HG02973 (cell line): Measurements from ENCODE around the gene TEKT5.
A peak's percentile ranks its signal among the peaks of the same experiment; 100 is the strongest.
"Not testable (repeated sequence)": the region's sequence is repeated elsewhere in the genome, so short reads cannot be mapped to it uniquely, and the experiment has no call there.

Experiments used
- ATAC-seq: cut with Tn5 transposase; IDR thresholded peaks from one replicate; pipeline ENCODE4 v1.9.1; 2021; ENCODE audit warnings: moderate library complexity; ENCODE audit not compliant: unreplicated experiment

TEKT5 gene

GRCh38 chr16:10694830-10695229 lies at the start of gene TEKT5:
Gene TEKT5 (minus strand): TSS chr16:10694930. CDS start chr16:10694873, 57 bp downstream.
- ATAC-seq: no peak

DNA sequence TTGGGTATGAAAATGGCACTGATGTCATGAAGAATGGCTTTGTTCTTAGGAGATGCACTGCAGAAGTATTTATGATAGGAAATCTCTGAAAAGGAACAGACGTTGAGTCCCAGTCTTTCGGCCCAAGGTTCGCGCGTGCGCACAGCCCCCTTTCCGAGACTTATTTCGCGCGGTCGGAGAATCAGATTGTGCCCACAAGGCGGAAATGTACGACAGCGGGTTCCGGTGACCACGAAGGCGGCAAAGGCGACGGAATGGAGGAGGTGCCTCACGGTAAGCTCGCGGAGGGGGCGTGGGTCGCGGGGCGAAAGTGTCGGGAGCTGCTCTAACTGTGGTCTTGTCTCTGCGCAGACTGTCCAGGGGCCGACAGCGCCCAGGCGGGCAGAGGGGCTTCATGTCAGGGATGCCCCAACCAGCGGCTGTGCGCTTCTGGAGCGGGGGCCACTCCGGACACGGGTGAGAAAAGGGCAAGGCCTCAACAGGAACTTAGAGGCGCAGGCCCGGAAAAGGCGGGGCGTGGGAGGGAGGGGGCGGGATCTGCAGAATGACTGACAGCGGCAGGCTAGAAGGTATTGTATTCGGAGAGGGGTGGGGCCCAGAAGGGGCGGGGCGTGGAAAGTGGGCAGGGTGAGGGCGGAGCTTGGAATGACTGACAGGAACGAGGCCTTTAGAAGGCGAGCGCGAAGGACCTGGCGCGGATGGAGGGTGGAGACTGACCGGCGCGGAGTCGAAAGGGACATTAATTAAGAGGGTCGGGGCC lies 49.1 kb upstream of the TEKT5 start, which contains the start of gene NUBP1:
Gene NUBP1, plus strand, starts transcription at position 233 of the 760 bp plus-strand sequence. Its CDS starts 22 bp downstream, at position 255.
- peak; percentile 79 for ATAC-seq

DNA sequence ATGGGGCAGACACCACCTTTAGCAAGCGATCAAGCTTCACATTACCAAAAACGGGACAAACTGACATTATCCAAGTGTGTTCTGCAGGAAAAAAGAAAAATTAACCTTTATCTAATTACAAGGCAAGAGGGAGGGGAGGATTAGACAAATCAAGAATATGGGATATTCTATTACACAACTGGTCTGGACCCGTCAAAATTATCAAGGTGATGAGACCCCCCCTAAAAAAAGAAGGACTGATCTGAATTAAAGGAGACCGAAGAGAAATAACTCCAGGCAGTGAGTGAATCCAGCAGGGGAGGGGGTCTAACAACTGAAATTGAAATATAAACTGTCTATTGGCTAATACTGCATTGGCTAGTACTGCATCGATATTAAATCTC lies 48.5 kb upstream of the TEKT5 start:
- ATAC-seq: no peak

DNA sequence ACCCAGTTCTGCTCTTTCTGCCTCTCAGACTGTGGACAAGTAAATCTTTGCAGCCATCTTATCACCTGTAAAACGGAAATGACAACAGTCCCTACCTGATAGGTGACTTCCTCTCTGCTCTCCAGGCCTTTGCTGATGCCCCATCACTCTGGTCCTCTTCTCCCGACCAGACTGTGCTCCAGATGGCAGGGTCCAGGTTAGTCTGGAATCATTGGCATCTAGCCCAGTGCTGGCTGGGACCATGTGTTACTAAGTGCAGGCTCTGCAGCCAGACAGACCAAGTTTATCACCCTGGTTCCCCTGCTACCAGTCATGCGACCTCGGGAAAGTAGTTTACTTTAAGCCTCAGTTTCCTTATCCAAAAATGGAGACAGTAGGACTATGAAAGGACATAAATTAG lies 47.1 kb upstream of the TEKT5 start:
- no peak for ATAC-seq

- ATAC-seq: not testable (repeated sequence)
These were observed 46.5 kb upstream of the TEKT5 start for GRCh38 chr16:10741249-10741648.

GRCh38 chr16:10740845-10741208 lies 46.1 kb upstream of the TEKT5 start:
- no peak for ATAC-seq

DNA sequence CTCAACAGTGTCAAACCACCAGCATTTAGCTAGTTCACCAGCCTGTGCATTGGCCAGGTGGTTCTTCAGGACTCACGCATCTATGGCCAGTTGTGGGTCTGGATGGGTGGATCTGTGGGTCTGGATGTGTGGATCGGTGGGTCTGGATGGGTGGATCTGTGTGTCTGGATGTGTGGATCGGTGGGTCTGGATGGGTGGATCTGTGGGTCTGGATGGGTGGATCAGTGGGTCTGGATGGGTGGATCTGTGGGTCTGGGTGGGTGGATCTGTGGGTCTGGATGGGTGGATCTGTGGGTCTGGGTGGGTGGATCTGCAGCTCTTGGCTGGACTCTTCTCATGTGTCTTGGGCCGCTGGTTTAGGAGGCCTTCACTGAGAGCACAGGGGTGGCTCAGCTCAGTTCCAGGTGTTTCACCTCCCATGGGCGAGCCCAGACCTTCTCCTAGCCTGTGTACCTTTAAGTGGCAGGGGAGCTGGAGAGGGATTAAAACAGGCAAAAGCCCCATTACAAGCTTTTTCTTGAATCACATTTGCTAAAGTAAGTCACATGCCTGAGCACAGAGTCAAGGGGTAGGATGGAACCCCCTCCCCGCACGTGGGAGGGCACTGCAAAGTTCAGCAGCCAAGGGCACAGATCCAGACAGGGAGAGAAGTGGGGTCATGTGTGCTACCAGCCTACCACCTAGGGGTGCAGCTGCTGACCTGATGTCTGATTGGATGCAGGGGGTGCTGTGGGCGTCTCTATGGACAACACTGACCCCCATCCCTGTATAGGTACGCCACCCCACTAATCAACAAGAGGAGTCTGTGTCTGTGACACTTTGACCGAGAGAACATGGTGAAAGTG lies 45.5 kb upstream of the TEKT5 start:
- no peak for ATAC-seq

- ATAC-seq: peak; percentile 60
These were observed 43.7 kb upstream of the TEKT5 start for GRCh38 chr16:10738231-10739077.

- ATAC-seq: peak; percentile 41
These were observed 42.4 kb upstream of the TEKT5 start for GRCh38 chr16:10737068-10737625.

GRCh38 chr16:10731790-10732189 lies 37.1 kb upstream of the TEKT5 start:
- no peak for ATAC-seq

GRCh38 chr16:10729104-10730048 lies 34.6 kb upstream of the TEKT5 start:
- no peak for ATAC-seq

DNA sequence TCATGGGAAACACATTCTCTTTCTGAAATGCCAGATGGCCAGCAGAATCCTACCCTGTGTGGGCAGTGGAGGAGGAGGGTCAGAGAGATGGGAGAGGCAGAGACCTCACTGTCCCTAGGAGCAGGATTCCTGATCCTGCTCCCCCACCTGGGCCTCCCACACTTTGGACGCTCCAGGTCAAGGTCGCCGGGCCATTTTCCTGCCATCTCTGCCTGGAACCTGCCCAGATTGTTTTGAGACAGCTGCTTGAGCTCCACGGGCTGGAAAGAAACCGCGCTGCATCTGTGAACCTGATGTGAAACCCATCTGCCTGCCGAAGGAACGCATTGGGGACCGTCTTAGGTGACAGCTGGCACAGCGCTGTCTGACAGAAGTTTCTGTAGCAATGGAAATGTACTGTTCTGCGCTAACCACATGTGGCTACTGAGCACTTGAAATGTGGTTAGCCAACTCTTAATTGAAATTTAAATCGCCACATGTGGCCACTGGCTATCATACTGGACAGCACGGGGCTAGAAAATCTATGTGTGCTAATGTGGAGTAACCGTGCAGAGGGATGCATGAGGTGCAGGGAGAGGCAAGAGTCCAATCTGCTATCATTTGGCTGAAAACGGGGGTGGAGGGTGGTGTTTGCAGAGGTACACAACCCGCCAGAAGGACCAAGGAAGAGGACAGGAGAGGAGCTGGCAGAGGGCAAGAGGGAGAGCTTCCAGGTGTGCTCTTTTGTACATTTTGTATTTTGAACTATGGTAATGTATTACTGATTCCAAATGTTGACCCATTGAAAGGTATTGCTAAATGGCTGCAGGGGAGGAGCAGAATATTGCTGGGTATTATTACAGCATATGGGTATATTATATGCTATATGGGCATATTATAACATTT lies 33.5 kb upstream of the TEKT5 start:
- no peak for ATAC-seq

GRCh38 chr16:10708969-10709368 lies 14.2 kb upstream of the TEKT5 start:
- no peak for ATAC-seq

- no peak for ATAC-seq
These were observed 5.0 kb upstream of the TEKT5 start for GRCh38 chr16:10699756-10700155.

DNA sequence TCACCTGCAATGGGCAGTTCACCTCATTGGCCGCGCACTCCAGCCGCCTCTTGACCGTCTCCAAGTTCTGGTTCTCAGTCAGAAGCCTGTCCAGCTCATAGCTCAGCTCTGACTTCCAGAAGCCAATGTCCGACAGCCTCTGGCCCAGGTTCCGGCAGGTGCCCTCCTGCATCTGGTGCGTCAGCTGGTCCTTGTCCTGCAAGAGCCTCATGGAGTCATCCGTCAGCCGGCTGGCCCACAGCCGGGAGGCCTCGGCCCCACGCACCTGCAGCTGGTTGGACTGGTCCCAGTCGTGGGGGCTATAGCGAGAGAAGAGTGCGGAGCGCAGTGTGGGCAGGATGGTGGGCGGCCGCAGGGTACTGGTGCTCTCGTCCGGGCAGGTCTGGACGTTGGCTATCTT lies 424 bp downstream of the TEKT5 start:
- no peak for ATAC-seq

GRCh38 chr16:10693889-10694288 lies 841 bp downstream of the TEKT5 start:
- ATAC-seq: no peak

DNA sequence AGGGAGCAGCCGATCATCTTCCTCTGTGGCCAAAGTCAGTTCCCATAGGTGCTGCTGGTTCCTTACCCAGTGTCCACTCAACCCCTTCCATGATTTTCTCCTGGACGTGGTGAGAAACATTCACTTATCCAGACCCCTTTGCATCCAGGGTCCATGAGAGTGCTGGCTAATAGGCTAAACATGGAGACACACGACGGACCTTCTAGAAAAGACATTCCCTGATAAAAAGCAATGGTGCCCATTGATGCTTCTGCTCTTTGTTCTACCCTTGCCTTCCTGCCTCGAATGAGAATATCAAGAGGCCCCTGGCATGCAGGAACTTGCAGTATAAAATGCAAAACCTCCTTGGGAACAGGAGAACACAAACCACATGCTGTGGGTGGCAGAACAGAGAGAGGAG lies 2.3 kb downstream of the TEKT5 start:
- ATAC-seq: no peak

DNA sequence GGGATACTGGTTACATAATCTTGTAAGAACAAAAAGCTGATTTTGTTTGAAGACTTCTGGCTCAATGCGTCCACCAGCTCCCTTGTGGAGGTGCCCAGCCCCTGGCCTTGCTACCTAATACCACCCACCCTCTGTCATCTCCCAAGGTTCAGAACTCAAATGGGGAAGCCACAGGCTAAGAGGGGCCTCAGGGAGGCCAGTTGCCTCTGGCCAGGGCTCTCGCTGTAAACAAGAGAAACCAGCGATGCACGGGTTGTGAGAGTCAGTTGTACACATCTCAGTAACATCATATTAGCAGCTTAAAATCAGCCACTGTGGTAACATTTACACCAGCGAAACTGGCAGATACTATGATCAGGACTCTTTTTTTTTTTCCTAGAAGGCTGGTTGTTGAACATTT lies 6.0 kb downstream of the TEKT5 start:
- ATAC-seq: no peak

DNA sequence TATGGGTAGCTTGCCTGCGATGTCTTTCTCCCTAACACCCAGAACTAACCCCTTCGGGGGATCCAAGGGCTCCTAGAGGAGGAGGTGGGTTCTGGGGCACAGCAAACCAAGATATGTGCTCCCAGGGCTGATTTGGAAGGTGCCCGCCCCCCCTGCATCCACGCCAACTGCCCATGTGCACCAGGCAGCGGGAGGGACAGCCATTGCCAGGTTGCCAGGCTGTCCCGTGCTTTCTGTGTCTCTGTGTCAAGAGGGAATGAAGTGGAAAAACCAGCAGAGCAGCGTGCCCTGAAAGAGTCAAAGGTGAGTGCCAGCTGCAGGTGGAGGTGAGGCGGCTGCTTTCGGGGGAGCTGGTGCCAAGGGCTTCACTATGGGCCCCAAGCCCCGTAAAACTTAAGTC lies 6.4 kb downstream of the TEKT5 start:
- ATAC-seq: no peak
